ENCODE data around the gene ARSI. TPM values are rescaled to one million over a fixed set of nuclear protein-coding genes. Genes with fewer than 3 reads are reported as not detected.

Gene ARSI
- polyA plus RNA-seq, 2 of the 4 experiments (the other 2 are of a cell fraction): 2.9 to 22.0 TPM

- TF ChIP-seq PBX3 (IDR thresholded peaks at IDR 0.05): no peak
- no peak for TF ChIP-seq NPAS2 (CRISPR knock-in tag; IDR thresholded peaks at IDR 0.05; ENCODE audit: borderline replicate concordance)
- no peak for TF ChIP-seq EP300 (IDR thresholded peaks at IDR 0.05)
- TF ChIP-seq MAFK (IDR thresholded peaks at IDR 0.05; ENCODE audit: partially characterized antibody): no peak
- TF ChIP-seq ZNF302 (CRISPR knock-in tag; IDR thresholded peaks at IDR 0.05): no peak
- TF ChIP-seq REST (IDR thresholded peaks at IDR 0.05): no peak
- no peak overlapping the region for H3K4me2 ChIP-seq
- ChIA-PET POLR2A (no interaction called here), CTCF (interaction anchor here (1.1 to 2.4 kb wide), 7 partner anchors 11 to 104 kb away, joined by 3 to 10 read pairs (median 4); no protein-coding TSS in a partner anchor)
- H3K9me3 ChIP-seq: no peaks in the 10 kb centered on the region
- H3K4me1 ChIP-seq: no peaks in the 10 kb centered on the region
- H3K4me3 ChIP-seq: no peak overlapping the region
- 70% methylated on average over 5 of the region's 5 CpGs for WGBS (ENCODE audit: missing lambda C conversion rate)
- H3K27ac ChIP-seq: no peak overlapping the region
- ATAC-seq: no peak
- no peak for DNase-seq (ENCODE audit: low read depth in 1 of 2, low spot score in 1 of 2)
- no peak for FAIRE-seq
Measured at GRCh38 chr5:150246429-150246828, 56.3 kb downstream of the ARSI start.

Other genes starting within 250 kb of the ARSI start
- 0.06 and 0.12 TPM in 2 replicates for gene CSF1R, start 216.4 kb downstream of the ARSI start, polyA plus RNA-seq (2011; rRNA removed)
- not detected in 3 replicates for gene CSF1R, start 216.4 kb downstream of the ARSI start, polyA plus RNA-seq (2017; fragmentation: RNase III; extraction: RNeasy Plus Mini Kit Qiagen cat#74134 plus additional on column Dnase treatment)
- gene PDGFRB, start 147.1 kb downstream of the ARSI start, polyA plus RNA-seq (2011; rRNA removed): 0.15 and 0.22 TPM in 2 replicates
- gene PDGFRB, start 147.1 kb downstream of the ARSI start, polyA plus RNA-seq (2017; fragmentation: RNase III; extraction: RNeasy Plus Mini Kit Qiagen cat#74134 plus additional on column Dnase treatment): 0.05 to 0.24 TPM (median 0.22 TPM) in 3 replicates
- gene CDX1, start 136.1 kb downstream of the ARSI start, polyA plus RNA-seq (2011; rRNA removed): not detected in 2 replicates
- not detected in 3 replicates for gene CDX1, start 136.1 kb downstream of the ARSI start, polyA plus RNA-seq (2017; fragmentation: RNase III; extraction: RNeasy Plus Mini Kit Qiagen cat#74134 plus additional on column Dnase treatment)
- gene SLC6A7, start 112.8 kb downstream of the ARSI start, polyA plus RNA-seq (2011; rRNA removed): not detected in 2 replicates
- not detected in 3 replicates for gene SLC6A7, start 112.8 kb downstream of the ARSI start, polyA plus RNA-seq (2017; fragmentation: RNase III; extraction: RNeasy Plus Mini Kit Qiagen cat#74134 plus additional on column Dnase treatment)
- 0.09 and 0.19 TPM in 2 replicates for gene CAMK2A, start 13.1 kb downstream of the ARSI start, polyA plus RNA-seq (2011; rRNA removed)
- 0.67 to 1.6 TPM (median 0.93 TPM) in 3 replicates for gene CAMK2A, start 13.1 kb downstream of the ARSI start, polyA plus RNA-seq (2017; fragmentation: RNase III; extraction: RNeasy Plus Mini Kit Qiagen cat#74134 plus additional on column Dnase treatment)
- gene TCOF1, start 54.8 kb upstream of the ARSI start, polyA plus RNA-seq (2011; rRNA removed): 17.5 and 20.9 TPM in 2 replicates
- gene TCOF1, start 54.8 kb upstream of the ARSI start, polyA plus RNA-seq (2017; fragmentation: RNase III; extraction: RNeasy Plus Mini Kit Qiagen cat#74134 plus additional on column Dnase treatment): 44.2 to 50.7 TPM (median 47.1 TPM) in 3 replicates
- gene CD74, start 110.0 kb upstream of the ARSI start, polyA plus RNA-seq (2011; rRNA removed): not detected in 2 replicates
- gene CD74, start 110.0 kb upstream of the ARSI start, polyA plus RNA-seq (2017; fragmentation: RNase III; extraction: RNeasy Plus Mini Kit Qiagen cat#74134 plus additional on column Dnase treatment): not detected in 3 replicates
- 3,799 and 4,312 TPM in 2 replicates for gene RPS14, start 146.8 kb upstream of the ARSI start, polyA plus RNA-seq (2011; rRNA removed)
- 3,127 to 3,794 TPM (median 3,716 TPM) in 3 replicates for gene RPS14, start 146.8 kb upstream of the ARSI start, polyA plus RNA-seq (2017; fragmentation: RNase III; extraction: RNeasy Plus Mini Kit Qiagen cat#74134 plus additional on column Dnase treatment)
- 24.4 and 27.7 TPM in 2 replicates for gene NDST1, start 205.2 kb upstream of the ARSI start, polyA plus RNA-seq (2011; rRNA removed)
- gene NDST1, start 205.2 kb upstream of the ARSI start, polyA plus RNA-seq (2017; fragmentation: RNase III; extraction: RNeasy Plus Mini Kit Qiagen cat#74134 plus additional on column Dnase treatment): 50.8 to 59.7 TPM (median 55.8 TPM) in 3 replicates